Mesenteric fat pad (tissue), 1 donor: ENCODE measurements around the gene C1R. TPM values are rescaled to one million over a fixed set of nuclear protein-coding genes. Genes with fewer than 3 reads are reported as not detected.

Experiments used
- DNase-seq: peaks from one replicate; pipeline ENCODE4 v3.0.0-alpha.2; 2020; ENCODE audit warnings: low spot score
- total RNA-seq: library from RNA; stranded (reverse); fragmentation: NEBNext Ultra II Directional; extraction: Animal tissue kit (Norgen Biotek cat#: 25700); gene quantifications from one replicate; pipeline ENCODE4 v1.2.1, GENCODE V29; 2021
- donor health status: DM: yes; HTN: yes; CAD: no.

The C1R gene
- total RNA-seq, 1 donor from 2014 or later: 789 TPM

DNA sequence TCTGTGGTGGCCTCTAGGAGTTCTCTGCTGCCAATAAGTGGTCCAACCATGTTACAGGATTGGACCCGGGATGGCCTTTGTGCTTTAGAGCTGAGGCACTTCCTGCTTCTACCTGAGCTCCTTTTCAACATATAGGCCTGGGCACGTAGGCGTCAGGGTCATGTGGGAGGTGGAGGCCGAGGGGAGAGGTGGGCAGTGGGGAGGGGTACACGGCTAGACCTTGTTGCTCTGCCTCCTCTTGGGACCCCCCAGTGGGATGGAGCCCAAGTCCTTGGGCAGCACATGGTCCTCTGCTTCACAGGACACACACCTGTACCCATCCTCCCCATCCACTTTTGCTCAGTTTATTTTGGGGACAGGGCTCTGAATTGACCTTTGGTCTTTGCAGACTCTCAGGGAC is 29.1 kb upstream of the C1R start:
- DNase-seq: no peak

GRCh38 chr12:7120166-7120565 is 27.9 kb upstream of the C1R start:
- peak; percentile 64 for DNase-seq

DNA sequence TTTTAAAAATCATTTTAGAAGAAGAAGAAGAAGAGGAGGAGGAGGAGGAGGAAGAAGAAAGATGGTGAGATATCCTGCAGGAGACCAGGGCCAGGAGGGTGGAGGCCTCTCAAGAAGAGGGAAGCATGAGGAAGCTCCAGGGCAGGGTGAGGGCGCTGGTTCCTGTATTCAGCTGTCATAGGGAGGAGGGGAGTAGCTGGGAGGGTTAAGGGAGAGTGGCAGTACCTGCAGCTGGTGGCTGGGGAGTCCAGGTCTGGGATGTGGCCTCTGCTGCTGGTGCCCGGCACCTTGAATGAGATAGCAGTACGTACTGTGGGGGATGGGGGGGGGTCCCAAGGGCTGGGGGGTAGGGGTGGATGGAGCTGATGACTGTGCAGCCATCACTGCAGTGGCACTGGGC is 26.6 kb upstream of the C1R start:
- DNase-seq: peak; percentile 55

GRCh38 chr12:7117670-7118069 is 25.4 kb upstream of the C1R start:
- DNase-seq: peak; percentile 9

DNA sequence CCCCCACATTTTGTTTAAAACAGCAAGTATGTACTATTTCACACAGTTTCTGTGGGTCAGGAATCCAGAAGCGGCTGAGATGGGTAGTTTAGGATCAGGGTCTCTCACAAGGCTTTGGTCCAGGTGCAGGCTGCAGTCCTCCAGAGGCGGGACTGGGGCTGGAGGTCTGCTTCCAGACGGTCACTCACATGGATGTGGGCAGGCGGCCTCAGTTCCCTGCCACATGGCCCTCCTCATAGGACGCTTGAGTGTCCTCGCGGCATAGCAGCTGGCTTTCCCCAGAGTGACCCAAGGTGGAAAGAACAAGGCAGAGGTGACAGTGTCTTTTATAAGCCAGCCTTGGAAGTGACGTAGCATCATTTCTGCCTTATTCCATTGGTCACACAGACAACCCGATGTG is 24.7 kb upstream of the C1R start:
- peak; percentile 69 for DNase-seq

- peak; percentile 33 for DNase-seq
These were observed 24.0 kb upstream of the C1R start for GRCh38 chr12:7116196-7116595.

- DNase-seq: peak; percentile 49
These were observed 22.6 kb upstream of the C1R start for GRCh38 chr12:7114851-7115250.

GRCh38 chr12:7114008-7114407 is 21.8 kb upstream of the C1R start:
- DNase-seq: peak; percentile 33

DNA sequence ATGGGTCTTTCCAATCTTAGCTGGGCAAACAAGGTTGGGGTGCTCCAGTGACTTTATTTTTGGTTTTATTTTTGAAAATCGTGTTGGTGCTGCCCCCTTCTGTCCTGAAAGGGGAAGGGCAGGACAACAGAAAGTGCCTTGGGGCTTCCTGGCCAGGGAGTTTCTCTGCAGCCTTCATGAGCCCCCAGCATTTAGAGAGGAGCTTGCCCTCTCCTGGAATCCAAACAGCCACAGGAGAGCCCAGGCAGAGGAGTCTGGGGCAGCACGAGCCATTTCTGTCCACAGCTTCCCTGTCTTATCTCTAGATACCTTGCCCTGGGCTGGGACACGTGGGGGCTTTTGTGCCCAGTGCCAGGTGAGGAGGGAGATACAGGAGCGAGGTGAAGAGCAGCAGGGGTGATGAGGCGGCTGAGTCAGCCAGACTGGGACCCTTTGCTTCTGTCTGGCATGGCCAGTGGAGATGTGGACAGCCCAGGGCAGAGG is 21.2 kb upstream of the C1R start:
- DNase-seq: peak; percentile 51

GRCh38 chr12:7112041-7112440 is 19.8 kb upstream of the C1R start:
- DNase-seq: peak; percentile 6

- peak; percentile 73 for DNase-seq
These were observed 18.4 kb upstream of the C1R start for GRCh38 chr12:7110661-7111060.

- DNase-seq: peak; percentile 62
These were observed 17.3 kb upstream of the C1R start for GRCh38 chr12:7109572-7109920.

GRCh38 chr12:7108796-7109571 is 16.7 kb upstream of the C1R start, which contains the start of gene C1RL:
C1RL (minus strand) TSS chr12:7109214; CDS start chr12:7109180, 34 bp downstream.
- peak; percentile 95 for DNase-seq

DNA sequence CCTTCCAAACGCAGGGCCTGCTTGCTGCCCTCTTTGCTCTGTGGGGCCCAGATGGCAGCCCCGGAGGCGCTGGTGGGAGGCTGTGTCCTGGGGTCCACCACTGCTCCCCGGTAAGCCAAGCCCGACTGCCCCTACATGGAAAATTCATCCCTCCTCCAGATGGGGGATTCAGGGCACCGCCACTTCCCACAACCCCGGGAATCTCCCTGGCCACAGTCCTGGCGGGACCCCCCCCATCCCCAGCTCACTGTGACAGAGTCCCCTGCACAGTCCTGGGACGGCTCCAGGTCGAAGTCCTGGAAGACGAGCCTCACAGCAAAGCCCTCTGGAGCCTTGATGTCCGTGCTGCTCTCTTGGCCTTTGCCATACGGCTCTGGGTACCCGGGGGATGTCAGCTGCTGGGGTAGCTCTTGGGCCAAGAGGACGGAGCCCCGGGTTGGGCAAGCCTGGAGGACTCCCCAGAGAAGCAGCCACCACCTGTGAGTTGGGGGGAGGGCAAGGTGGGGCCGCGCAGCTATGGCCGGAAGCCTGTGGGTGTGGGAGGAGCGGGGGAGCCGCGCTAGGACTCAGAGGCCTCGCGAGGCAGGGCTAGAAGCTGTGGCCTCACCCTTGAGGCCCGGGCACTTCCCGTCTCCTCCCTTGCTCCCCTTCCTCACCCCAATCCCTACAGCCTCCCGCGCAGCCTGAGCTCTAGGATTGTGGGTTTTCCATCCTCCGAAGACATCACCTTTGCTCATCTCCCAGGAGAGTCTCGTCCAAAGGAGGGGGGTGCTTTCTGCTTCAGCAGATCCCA is 16.0 kb upstream of the C1R start:
- DNase-seq: peak; percentile 94

DNA sequence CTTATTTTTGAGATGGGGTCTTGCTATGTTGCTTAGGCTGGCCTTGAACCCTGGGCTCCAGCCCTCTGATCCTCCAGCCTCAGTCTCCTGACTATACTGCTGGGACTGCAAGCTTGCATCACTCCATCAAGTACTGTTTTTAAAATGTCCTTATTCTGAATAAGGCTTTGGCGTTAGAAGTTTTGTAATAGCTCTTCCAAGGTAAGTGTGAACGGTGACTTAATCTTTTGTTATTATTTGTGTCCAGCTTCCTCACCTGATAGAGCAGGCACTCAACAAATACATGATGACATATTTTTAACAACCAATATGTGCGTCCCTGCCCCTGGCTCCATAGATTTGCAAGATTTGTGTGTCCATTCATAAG is 15.4 kb upstream of the C1R start:
- peak; percentile 9 for DNase-seq

DNA sequence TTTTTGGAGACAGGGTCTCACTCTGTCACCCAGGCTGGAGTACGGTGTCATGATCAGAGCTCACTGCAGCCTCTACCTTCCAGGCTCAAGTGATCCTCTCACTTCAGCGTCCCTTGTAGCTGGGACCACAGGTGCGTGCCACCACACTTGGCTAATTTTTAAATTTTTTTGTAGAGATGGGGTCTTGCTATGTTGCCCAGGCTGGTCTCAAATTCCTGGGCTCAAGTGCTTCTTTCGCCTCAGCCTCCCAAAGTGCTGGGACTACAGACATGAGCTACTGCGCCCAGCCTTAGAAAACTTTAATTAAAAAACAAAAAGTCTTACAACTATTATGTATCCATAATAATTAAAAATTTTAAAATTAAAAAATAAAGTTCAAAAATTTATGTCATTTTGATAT is 14.9 kb upstream of the C1R start:
- peak; percentile 24 for DNase-seq

DNA sequence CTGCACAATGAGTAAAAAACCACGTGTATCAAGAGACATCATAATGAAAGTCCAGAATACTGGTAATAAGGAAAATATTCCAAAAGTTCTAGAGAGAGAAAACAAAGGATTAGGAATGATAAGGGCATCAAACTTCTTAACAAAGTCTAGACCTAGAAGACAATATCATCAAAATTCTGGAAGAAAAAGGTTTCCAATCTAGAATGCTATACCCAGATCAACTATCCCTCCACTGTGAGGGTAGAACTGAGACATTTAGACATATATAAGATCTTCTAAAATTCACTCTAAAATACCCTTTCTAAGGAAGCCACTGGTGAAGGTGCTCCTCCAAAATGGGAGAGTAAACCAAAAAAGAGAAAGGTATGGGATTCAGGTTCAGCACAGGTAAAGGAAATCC is 13.8 kb upstream of the C1R start:
- DNase-seq: no peak

- DNase-seq: peak; percentile 60
These were observed 11.8 kb upstream of the C1R start for GRCh38 chr12:7103837-7104584.

DNA sequence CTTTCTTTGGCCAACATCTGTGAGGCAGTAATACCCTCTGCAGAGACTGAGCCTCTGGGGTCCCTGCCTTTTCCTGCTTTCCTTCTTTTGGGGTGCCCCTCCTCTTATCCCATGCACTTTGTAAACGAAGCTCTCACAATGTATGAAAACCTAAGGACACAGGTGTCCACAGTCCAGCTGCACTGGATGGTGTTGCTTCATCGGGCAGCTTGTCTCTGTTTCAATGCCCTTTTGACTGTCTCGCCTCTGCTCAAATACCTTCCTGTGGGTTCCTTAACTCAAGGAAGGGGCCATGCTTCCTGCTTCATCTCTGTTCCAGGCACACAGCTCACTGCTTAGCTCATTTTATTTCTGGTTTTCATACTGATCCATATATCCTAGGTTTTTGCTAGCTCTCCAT is 10.3 kb upstream of the C1R start:
- peak; percentile 28 for DNase-seq

DNA sequence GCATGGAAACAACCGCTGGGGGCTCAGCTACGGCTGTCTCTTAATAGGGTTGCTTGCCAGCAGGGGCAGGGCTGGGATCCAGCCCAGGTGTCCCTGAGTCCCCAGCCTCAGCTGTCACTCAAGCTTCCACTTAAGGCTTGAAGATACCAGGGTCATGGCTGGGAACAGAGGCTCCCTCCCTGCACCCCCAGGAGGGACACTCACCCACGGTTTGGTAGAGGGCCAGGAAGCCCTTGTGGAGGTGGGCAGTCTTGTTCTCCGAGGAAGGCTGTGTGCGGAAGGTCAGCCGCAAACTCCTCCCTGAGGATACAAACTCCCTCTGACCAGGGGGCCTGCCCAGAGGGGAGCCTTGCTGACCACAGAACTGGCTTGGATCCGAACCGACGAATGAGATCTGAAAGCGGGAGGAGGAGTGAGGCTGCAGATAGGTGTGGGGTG is 9.5 kb upstream of the C1R start:
- DNase-seq: peak; percentile 57

DNA sequence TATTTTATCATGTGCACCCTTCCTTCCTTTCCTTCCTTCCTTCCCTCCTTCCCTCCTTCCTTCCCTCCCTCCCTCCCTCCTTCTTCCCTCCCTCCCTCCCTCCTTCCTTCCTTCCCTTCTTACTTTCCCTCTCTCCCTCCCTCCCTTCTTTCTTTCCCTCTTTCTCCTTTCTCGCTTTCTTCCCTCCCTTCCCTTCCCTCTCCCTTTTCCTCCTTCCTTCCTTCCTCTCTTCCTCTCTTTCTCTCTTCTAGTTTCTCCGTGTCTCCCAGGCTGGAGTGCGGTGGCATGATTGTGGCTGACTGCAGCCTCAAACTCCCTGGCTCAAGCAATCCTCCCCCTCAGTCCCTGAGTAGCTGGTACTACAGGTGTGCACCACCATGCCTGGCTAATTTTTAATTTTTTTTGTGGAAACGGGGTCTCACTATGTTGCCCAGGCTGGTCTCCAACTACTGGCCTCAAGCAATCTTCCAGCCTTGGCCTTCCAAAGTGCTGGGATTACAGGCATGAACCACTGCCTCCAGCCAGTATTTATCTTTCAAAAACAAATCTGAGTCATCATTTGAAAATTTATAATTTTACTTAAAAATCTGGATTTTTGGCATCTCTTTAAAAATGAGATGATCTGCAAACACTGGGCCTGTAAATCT is 8.9 kb upstream of the C1R start:
- peak; percentile 22 for DNase-seq
